ENCODE results near the gene TNRC6B.
"Not testable (repeated sequence)": the region's sequence is repeated elsewhere in the genome, so short reads cannot be mapped to it uniquely, and the experiment has no call there.

TNRC6B gene

GRCh38 chr22:40212121-40212520, 34.4 kb downstream of the TNRC6B start:
- DNase-seq (ENCODE audit: low spot score): peak; percentile 22

GRCh38 chr22:40213478-40213877, 35.8 kb downstream of the TNRC6B start:
- no peak for DNase-seq (ENCODE audit: low spot score)

- DNase-seq (ENCODE audit: low spot score): no peak
Measured at GRCh38 chr22:40215266-40215665, 37.5 kb downstream of the TNRC6B start.

GRCh38 chr22:40216041-40216756, 38.5 kb downstream of the TNRC6B start:
- no peak for DNase-seq (ENCODE audit: low spot score)

- no peak for DNase-seq (ENCODE audit: low spot score)
Measured at GRCh38 chr22:40218152-40218551, 40.4 kb downstream of the TNRC6B start.

- DNase-seq (ENCODE audit: low spot score): no peak
Measured at GRCh38 chr22:40218723-40219294, 41.1 kb downstream of the TNRC6B start.

- no peak for DNase-seq (ENCODE audit: low spot score)
Measured at GRCh38 chr22:40220316-40221054, 42.8 kb downstream of the TNRC6B start.

- no peak for DNase-seq (ENCODE audit: low spot score)
Measured at GRCh38 chr22:40221055-40221414, 43.3 kb downstream of the TNRC6B start.

- not testable (repeated sequence) for DNase-seq (ENCODE audit: low spot score)
Measured at GRCh38 chr22:40222979-40223378, 45.3 kb downstream of the TNRC6B start.

- DNase-seq (ENCODE audit: low spot score): no peak
Measured at GRCh38 chr22:40224702-40225101, 47.0 kb downstream of the TNRC6B start.

- DNase-seq (ENCODE audit: low spot score): no peak
Measured at GRCh38 chr22:40226620-40227019, 48.9 kb downstream of the TNRC6B start.

- DNase-seq (ENCODE audit: low spot score): no peak
Measured at GRCh38 chr22:40231618-40232313, 54.0 kb downstream of the TNRC6B start.

GRCh38 chr22:40232624-40233023, 54.9 kb downstream of the TNRC6B start:
- DNase-seq (ENCODE audit: low spot score): no peak

- DNase-seq (ENCODE audit: low spot score): no peak
Measured at GRCh38 chr22:40233886-40234285, 56.2 kb downstream of the TNRC6B start.

- DNase-seq (ENCODE audit: low spot score): no peak
Measured at GRCh38 chr22:40234658-40235057, 56.9 kb downstream of the TNRC6B start.

GRCh38 chr22:40235308-40235707, 57.6 kb downstream of the TNRC6B start:
- DNase-seq (ENCODE audit: low spot score): peak; percentile 28

- DNase-seq (ENCODE audit: low spot score): no peak
Measured at GRCh38 chr22:40236131-40236665, 58.5 kb downstream of the TNRC6B start.

- DNase-seq (ENCODE audit: low spot score): no peak
Measured at GRCh38 chr22:40237241-40237640, 59.5 kb downstream of the TNRC6B start.

GRCh38 chr22:40237788-40238424, 60.2 kb downstream of the TNRC6B start:
- DNase-seq (ENCODE audit: low spot score): no peak

GRCh38 chr22:40238425-40239344, 61.0 kb downstream of the TNRC6B start:
- DNase-seq (ENCODE audit: low spot score): peak; percentile 81

- no peak for DNase-seq (ENCODE audit: low spot score)
Measured at GRCh38 chr22:40239345-40239683, 61.6 kb downstream of the TNRC6B start.
